HepG2 (cell line): ENCODE results near the gene TULP4. TPM values are rescaled to one million over a fixed set of nuclear protein-coding genes. Genes with fewer than 3 reads are reported as not detected.

Experiments
- ATAC-seq: fragments of 200-7000 bp; cut with Tn5 transposase; 3 replicates; pipeline ENCODE4 v1.9.1; 2020; ENCODE audit warnings: mild to moderate bottlenecking, moderate library complexity
- BruUV-seq: library from RNA; stranded (reverse); fragments of 400-500 nt; replicated peaks from 2 replicates; lab custom pipeline; 2021; lab: Mats Ljungman, UMichigan
- CTCF ChIA-PET: fragments of 300-600 bp; formaldehyde crosslinking; extraction: SDS; loops from one replicate; lab custom pipeline; 2021; ENCODE audit warnings: low total read pairs, inconsistent platforms, low intra/inter-chr PET ratio; lab: Yijun Ruan, JAX
- POLR2A ChIA-PET: fragments of 350-600 bp; sonication (Branson Sonifier 250); formaldehyde crosslinking; loops from one replicate; lab custom pipeline; 2020; ENCODE audit warnings: antibody characterized with exemption, inconsistent platforms; lab: Yijun Ruan, JAX
- DNase-seq: peaks from one replicate; pipeline ENCODE4 v3.0.0-alpha.2; 2015; ENCODE audit warnings: low spot score
- FAIRE-seq: peaks from 3 replicates; lab custom pipeline; 2011; peaks lifted over from hg19 to GRCh38; lab: Jason Lieb, UNC
- H2AFZ ChIP-seq: one replicate; pipeline ENCODE4 v1.6.1; 2011; ENCODE audit warnings: low read length, inconsistent platforms
- H3K27ac ChIP-seq: fragments of 300-600 bp; 3 replicates; pipeline ENCODE4 v1.8.0; 2011; ENCODE audit warnings: mixed run types, mild to moderate bottlenecking, mixed read lengths, low read length, inconsistent platforms; ENCODE audit not compliant: insufficient read depth; ENCODE audit errors: extremely low read length
- H3K27me3 ChIP-seq, 2 experiments: fragments of 200-600 bp in 1 of 2; 2 replicates in 1 of 2; 3 replicates in 1 of 2; pipeline versions ENCODE4 v1.6.0 to v1.8.0; 2011; ENCODE audit warnings: low read length in 2 of 2, mild to moderate bottlenecking in 2 of 2, moderate library complexity in 2 of 2, inconsistent platforms in 1 of 2; ENCODE audit not compliant: insufficient read depth in 2 of 2, control insufficient read depth in 1 of 2
- H3K36me3 ChIP-seq, 2 experiments: fragments of 200-600 bp in 1 of 2; replicated peaks in 1 of 2; 2 replicates in 1 of 2; 3 replicates in 1 of 2; pipeline versions ENCODE4 v1.5.1 to v1.8.0; 2011; ENCODE audit warnings: low read length in 2 of 2, inconsistent platforms in 1 of 2; ENCODE audit not compliant: insufficient read depth in 2 of 2, control insufficient read depth in 1 of 2
- H3K4me1 ChIP-seq: 2 replicates; pipeline ENCODE4 v1.5.1; 2012; ENCODE audit warnings: low read length, inconsistent platforms; ENCODE audit not compliant: insufficient read depth
- H3K4me2 ChIP-seq: 2 replicates; pipeline ENCODE4 v1.6.0; 2011; ENCODE audit warnings: low read depth, low read length, inconsistent platforms
- H3K4me3 ChIP-seq, 3 experiments: fragments of 200-600 bp in 1 of 3; sonication (generic), shearing (Covaris generic) in 1 of 3; replicated peaks in 1 of 3; 2 replicates each; pipeline ENCODE4 v1.5.1; 2011 to 2016; ENCODE audit warnings: low read length in 3 of 3, inconsistent platforms in 2 of 3, low read depth in 2 of 3, mild to moderate bottlenecking in 2 of 3, control low read depth in 1 of 3, mixed read lengths in 1 of 3; ENCODE audit not compliant: insufficient read depth in 1 of 3
- H3K79me2 ChIP-seq: one replicate; pipeline ENCODE4 v1.6.1; 2011; ENCODE audit warnings: low read length, inconsistent platforms; ENCODE audit not compliant: insufficient read depth
- H3K9ac ChIP-seq: 2 replicates; pipeline ENCODE4 v1.6.0; 2011; ENCODE audit warnings: mild to moderate bottlenecking, low read depth, low read length, inconsistent platforms; ENCODE audit not compliant: insufficient read depth
- H3K9me3 ChIP-seq: 2 replicates; pipeline ENCODE4 v1.5.1; 2012; ENCODE audit warnings: mild to moderate bottlenecking, low read length
- H4K20me1 ChIP-seq: 2 replicates; pipeline ENCODE4 v1.6.0; 2011; ENCODE audit warnings: inconsistent platforms, mild to moderate bottlenecking, low read length, moderate library complexity; ENCODE audit not compliant: insufficient read depth
- BHLHE40 ChIP-seq: IDR thresholded peaks from 2 replicates; pipeline ENCODE4 v1.6.1; 2011; ENCODE audit warnings: low read length, improper control_type of control experiment
- BORCS8-MEF2B ChIP-seq: sonication (generic); formaldehyde crosslinking; IDR thresholded peaks from 2 replicates; pipeline ENCODE4 v1.8.0; 2022; ENCODE audit warnings: mild to moderate bottlenecking, missing genetic modification reagents
- KDM4B ChIP-seq: sonication (generic); formaldehyde crosslinking; IDR thresholded peaks from 2 replicates; pipeline ENCODE4 v1.4.0; 2020; ENCODE audit warnings: missing genetic modification reagents
- NBN ChIP-seq: fragments of 450-650 bp; conservative IDR thresholded peaks from 2 replicates; pipeline ENCODE4 v1.6.1; 2017
- SAFB2 ChIP-seq: sonication (generic); formaldehyde crosslinking; IDR thresholded peaks from 2 replicates; pipeline ENCODE4 v1.5.1; 2020; ENCODE audit warnings: missing genetic modification reagents, low read depth, mild to moderate bottlenecking, borderline replicate concordance
- STAG1 ChIP-seq: sonication (generic); formaldehyde crosslinking; IDR thresholded peaks from 2 replicates; pipeline ENCODE4 v1.4.0; 2020; ENCODE audit warnings: missing genetic modification reagents
- TARDBP ChIP-seq: sonication (generic); formaldehyde crosslinking; IDR thresholded peaks from 2 replicates; pipeline ENCODE4 v1.8.0; 2022; ENCODE audit warnings: mild to moderate bottlenecking, missing genetic modification reagents
- ZNF232 ChIP-seq: sonication (generic); formaldehyde crosslinking; IDR thresholded peaks from 2 replicates; pipeline ENCODE4 v1.4.0; 2020; ENCODE audit warnings: missing genetic modification reagents, borderline replicate concordance
- ZNF550 ChIP-seq: sonication (generic); formaldehyde crosslinking; IDR thresholded peaks from 2 replicates; pipeline ENCODE4 v1.4.0; 2020; ENCODE audit warnings: mild to moderate bottlenecking, missing genetic modification reagents, borderline replicate concordance
- WGBS: methylation state at CpG from one replicate; pipeline ENCODE4 v1.1.6; 2017; ENCODE audit warnings: low lambda C conversion rate; 5-methylcytosine and 5-hydroxymethylcytosine counted together
- in situ Hi-C: cut with HindIII; loops from 2 replicates; pipeline ENCODE4 v1.10.0; 2017; ENCODE audit warnings: low pct_unique_long_range_greater_than_20kb; ENCODE audit not compliant: extremely low pct_ligation_motif_present
- intact Hi-C: fragments of 100-400 bp; cut with micrococcal nuclease; formaldehyde crosslinking; loops from one replicate; pipeline ENCODE4 v1.10.0; 2022; ENCODE audit not compliant: unreplicated experiment
- polyA plus RNA-seq, 8 experiments: library from polyadenylated mRNA; depleted of rRNA in 3 of 8; stranded (reverse) in 7 of 8; unstranded in 1 of 8; fragments of >200 nt; fragmentation: Illumina TruSeq in 4 of 8; extraction: Trizol in 4 of 8; gene quantifications; 2 replicates each; pipeline versions ENCODE4 v1.2.1 to v1.2.3, GENCODE V29; 2011 to 2016; ENCODE audit warnings: low read depth in 4 of 8, missing spikeins in 1 of 8, mixed read lengths in 1 of 8; ENCODE audit not compliant: insufficient read depth in 1 of 8
- total RNA-seq, 5 experiments: library from RNA; depleted of rRNA; stranded (reverse); fragments of >200 nt; fragmentation: Illumina TruSeq; extraction: Trizol; gene quantifications; 2 replicates each; pipeline ENCODE4 v1.2.3, GENCODE V29; 2016; ENCODE audit warnings: low read depth in 1 of 5
- TF ChIP-seq, protein P1 (sequence below): sonication (generic); formaldehyde crosslinking; IDR thresholded peaks from 2 replicates; pipeline ENCODE4 v1.4.0; 2020; ENCODE audit warnings: missing genetic modification reagents
- TF ChIP-seq, protein P2 (sequence below): sonication (generic); formaldehyde crosslinking; IDR thresholded peaks from 2 replicates; pipeline ENCODE4 v1.4.0; 2020; ENCODE audit warnings: mild to moderate bottlenecking, missing genetic modification reagents
- TF ChIP-seq, protein P3 (sequence below): sonication (generic); formaldehyde crosslinking; IDR thresholded peaks from 2 replicates; pipeline ENCODE4 v1.4.0; 2020; ENCODE audit warnings: low read depth, mild to moderate bottlenecking, missing genetic modification reagents
- TF ChIP-seq, protein P4 (sequence below): sonication (generic); formaldehyde crosslinking; conservative IDR thresholded peaks from 2 replicates; pipeline ENCODE4 v1.8.0; 2022; ENCODE audit warnings: low read depth, missing genetic modification reagents
- TF ChIP-seq, protein P5 (sequence below): IDR thresholded peaks from 2 replicates; pipeline ENCODE4 v1.6.1; 2012; ENCODE audit warnings: inconsistent platforms
- TF ChIP-seq, protein P6 (sequence below): IDR thresholded peaks from 2 replicates; pipeline ENCODE4 v1.6.1; 2016; ENCODE audit warnings: mild to moderate bottlenecking, missing biosample characterization, missing genetic modification reagents

Gene TULP4
- total and polyA plus RNA-seq, 2 of the 13 experiments (the other 11 are each of a cell fraction or from before 2014, with no cell fraction given), result 21.1 to 122 TPM

DNA sequence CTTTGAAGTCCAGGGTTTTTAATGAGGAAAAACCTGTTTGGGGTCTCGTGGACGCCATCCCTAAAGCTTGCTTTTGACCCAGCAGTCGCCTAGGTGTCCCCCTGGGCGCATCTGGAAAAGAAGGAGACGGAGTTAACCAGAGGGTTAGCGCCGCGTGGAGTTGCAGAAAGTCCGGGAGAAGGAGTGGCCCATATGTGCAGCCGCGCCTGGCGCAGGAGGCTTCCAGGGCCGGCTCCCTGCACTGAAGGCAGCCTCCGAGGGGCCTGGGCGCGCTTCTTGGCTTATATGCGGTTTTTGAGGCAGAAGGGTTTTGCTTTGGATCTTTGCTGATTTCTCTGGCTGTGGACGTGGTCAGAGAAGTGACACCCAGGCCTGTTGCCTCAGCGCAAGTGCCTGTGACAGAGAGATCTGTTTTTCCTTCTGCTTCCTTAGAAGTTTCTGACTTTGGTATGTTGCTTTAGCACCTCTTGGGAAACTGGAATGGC, 248.6 kb downstream of the TULP4 start:
- peak overlapping the region; percentile 82 for H3K27ac ChIP-seq
- FAIRE-seq (no peak), ATAC-seq (peak; percentile 30), DNase-seq (no peak)
- POLR2A ChIA-PET, result interaction anchor here (1.4 to 4.3 kb wide), 4 partner anchors 10 to 13 kb away, joined by 4 to 29 read pairs (median 6); no protein-coding TSS in a partner anchor
- peak overlapping the region; percentile 88 for H3K9ac ChIP-seq
- no peaks in the 10 kb centered on the region for H3K27me3 ChIP-seq
- no peaks in the 10 kb centered on the region for H3K9me3 ChIP-seq
- no peak overlapping the region for H2AFZ ChIP-seq
- TSS peak; percentile 55 for BruUV-seq
- H3K79me2 ChIP-seq, result peaks cover 58% of the 10 kb centered on the region
- H3K4me1 ChIP-seq, result peaks cover 87% of the 10 kb centered on the region
- peaks cover 46% of the 10 kb centered on the region for H4K20me1 ChIP-seq
- peak overlapping the region; percentile 96 for H3K4me2 ChIP-seq
- WGBS, result under 1% methylated on average over 18 of the region's 19 CpGs
- peaks cover 4 to 7% of the 10 kb centered on the region in 2 experiments; a peak in 2 of 5 replicates for H3K36me3 ChIP-seq
- in situ Hi-C loops, result no loop called here
- CTCF ChIA-PET, result no interaction called here
- intact Hi-C loops, result no loop called here
- H3K4me3 ChIP-seq, result peak overlapping the region; percentile 75 to 90 (median 89)
- TF ChIP-seq, protein P1, sequence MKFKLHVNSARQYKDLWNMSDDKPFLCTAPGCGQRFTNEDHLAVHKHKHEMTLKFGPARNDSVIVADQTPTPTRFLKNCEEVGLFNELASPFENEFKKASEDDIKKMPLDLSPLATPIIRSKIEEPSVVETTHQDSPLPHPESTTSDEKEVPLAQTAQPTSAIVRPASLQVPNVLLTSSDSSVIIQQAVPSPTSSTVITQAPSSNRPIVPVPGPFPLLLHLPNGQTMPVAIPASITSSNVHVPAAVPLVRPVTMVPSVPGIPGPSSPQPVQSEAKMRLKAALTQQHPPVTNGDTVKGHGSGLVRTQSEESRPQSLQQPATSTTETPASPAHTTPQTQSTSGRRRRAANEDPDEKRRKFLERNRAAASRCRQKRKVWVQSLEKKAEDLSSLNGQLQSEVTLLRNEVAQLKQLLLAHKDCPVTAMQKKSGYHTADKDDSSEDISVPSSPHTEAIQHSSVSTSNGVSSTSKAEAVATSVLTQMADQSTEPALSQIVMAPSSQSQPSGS (CRISPR knock-in tag), result no peak
- TF ChIP-seq SAFB2 (CRISPR knock-in tag) (no peak), BORCS8-MEF2B (CRISPR knock-in tag) (no peak), STAG1 (CRISPR knock-in tag) (no peak), NBN (no peak), ZNF550 (CRISPR knock-in tag) (no peak), TARDBP (CRISPR knock-in tag) (peak; percentile 72; the same call in 1 of the 2 replicates), BHLHE40 (no peak), ZNF232 (CRISPR knock-in tag) (peak; percentile 46; the same call in 1 of the 2 replicates), KDM4B (0 out of 2 replicates have a peak, but pooled peaks have one; percentile 43)
- TF ChIP-seq, protein P2, sequence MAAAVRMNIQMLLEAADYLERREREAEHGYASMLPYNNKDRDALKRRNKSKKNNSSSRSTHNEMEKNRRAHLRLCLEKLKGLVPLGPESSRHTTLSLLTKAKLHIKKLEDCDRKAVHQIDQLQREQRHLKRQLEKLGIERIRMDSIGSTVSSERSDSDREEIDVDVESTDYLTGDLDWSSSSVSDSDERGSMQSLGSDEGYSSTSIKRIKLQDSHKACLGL, result 0 out of 2 replicates have a peak, but pooled peaks have one; percentile 5
- TF ChIP-seq, protein P3, sequence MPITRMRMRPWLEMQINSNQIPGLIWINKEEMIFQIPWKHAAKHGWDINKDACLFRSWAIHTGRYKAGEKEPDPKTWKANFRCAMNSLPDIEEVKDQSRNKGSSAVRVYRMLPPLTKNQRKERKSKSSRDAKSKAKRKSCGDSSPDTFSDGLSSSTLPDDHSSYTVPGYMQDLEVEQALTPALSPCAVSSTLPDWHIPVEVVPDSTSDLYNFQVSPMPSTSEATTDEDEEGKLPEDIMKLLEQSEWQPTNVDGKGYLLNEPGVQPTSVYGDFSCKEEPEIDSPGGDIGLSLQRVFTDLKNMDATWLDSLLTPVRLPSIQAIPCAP (CRISPR knock-in tag), result 0 out of 2 replicates have a peak, but pooled peaks have one; percentile 50
- TF ChIP-seq, protein P4, sequence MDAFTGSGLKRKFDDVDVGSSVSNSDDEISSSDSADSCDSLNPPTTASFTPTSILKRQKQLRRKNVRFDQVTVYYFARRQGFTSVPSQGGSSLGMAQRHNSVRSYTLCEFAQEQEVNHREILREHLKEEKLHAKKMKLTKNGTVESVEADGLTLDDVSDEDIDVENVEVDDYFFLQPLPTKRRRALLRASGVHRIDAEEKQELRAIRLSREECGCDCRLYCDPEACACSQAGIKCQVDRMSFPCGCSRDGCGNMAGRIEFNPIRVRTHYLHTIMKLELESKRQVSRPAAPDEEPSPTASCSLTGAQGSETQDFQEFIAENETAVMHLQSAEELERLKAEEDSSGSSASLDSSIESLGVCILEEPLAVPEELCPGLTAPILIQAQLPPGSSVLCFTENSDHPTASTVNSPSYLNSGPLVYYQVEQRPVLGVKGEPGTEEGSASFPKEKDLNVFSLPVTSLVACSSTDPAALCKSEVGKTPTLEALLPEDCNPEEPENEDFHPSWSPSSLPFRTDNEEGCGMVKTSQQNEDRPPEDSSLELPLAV (CRISPR knock-in tag), result no peak
- TF ChIP-seq, protein P5, sequence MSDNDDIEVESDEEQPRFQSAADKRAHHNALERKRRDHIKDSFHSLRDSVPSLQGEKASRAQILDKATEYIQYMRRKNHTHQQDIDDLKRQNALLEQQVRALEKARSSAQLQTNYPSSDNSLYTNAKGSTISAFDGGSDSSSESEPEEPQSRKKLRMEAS, result 0 out of 2 replicates have a peak, but pooled peaks have one; percentile 5
- TF ChIP-seq, protein P6, sequence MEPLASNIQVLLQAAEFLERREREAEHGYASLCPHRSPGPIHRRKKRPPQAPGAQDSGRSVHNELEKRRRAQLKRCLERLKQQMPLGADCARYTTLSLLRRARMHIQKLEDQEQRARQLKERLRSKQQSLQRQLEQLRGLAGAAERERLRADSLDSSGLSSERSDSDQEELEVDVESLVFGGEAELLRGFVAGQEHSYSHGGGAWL (CRISPR knock-in tag), result 0 out of 2 replicates have a peak, but pooled peaks have one; percentile 11
